Measurements from ENCODE around the gene EVC2. TPM values are rescaled to one million over a fixed set of nuclear protein-coding genes. Genes with fewer than 3 reads are reported as not detected.

The EVC2 gene
- total and polyA plus RNA-seq, 2 donors (not counting 1 experiment from before 2014, with no cell fraction given), result 1.4 to 16.5 TPM

DNA sequence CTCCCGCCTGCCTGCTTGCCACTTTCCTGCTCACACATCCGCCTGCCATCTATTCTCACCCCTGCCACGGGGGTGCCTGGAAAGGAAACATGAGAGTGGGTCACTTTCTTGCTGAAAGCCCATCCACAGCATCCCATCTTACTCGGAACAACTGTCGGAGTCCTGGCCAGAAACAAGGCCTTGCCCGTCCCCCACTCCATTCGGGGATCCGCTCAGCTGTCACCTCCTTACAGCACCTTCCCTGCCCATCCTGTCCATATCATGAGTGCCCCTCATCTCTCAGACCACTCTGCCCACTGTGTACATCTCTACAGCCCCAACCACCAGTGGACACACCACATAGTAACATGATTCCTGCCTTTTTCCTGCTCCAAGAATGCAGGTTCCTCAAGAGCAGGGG is 6.4 kb downstream of the EVC2 start:
- H3K27ac ChIP-seq (ENCODE audit: insufficient read depth, low read length), result no peak overlapping the region
- TF ChIP-seq EZH2 (IDR thresholded peaks at IDR 0.05; ENCODE audit: low read length, missing control alignments), result no peak
- TF ChIP-seq, protein P1, sequence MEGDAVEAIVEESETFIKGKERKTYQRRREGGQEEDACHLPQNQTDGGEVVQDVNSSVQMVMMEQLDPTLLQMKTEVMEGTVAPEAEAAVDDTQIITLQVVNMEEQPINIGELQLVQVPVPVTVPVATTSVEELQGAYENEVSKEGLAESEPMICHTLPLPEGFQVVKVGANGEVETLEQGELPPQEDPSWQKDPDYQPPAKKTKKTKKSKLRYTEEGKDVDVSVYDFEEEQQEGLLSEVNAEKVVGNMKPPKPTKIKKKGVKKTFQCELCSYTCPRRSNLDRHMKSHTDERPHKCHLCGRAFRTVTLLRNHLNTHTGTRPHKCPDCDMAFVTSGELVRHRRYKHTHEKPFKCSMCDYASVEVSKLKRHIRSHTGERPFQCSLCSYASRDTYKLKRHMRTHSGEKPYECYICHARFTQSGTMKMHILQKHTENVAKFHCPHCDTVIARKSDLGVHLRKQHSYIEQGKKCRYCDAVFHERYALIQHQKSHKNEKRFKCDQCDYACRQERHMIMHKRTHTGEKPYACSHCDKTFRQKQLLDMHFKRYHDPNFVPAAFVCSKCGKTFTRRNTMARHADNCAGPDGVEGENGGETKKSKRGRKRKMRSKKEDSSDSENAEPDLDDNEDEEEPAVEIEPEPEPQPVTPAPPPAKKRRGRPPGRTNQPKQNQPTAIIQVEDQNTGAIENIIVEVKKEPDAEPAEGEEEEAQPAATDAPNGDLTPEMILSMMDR (conservative IDR thresholded peaks at IDR 0.05 in 1 of 2, IDR thresholded peaks at IDR 0.05 in 1 of 2; ENCODE audit: low read depth in 1 of 2, low read length in 2 of 2), result no peak
- DNase-seq (ENCODE audit: low read depth in 2 of 2), result no peak
- no peaks in the 10 kb centered on the region for H3K9me3 ChIP-seq (ENCODE audit: control insufficient read depth, insufficient read depth, low read depth, low read length)
- H3K79me2 ChIP-seq (ENCODE audit: control insufficient read depth, insufficient read depth, low read length), result peaks cover 2% of the 10 kb centered on the region
- no peaks in the 10 kb centered on the region for H4K20me1 ChIP-seq (ENCODE audit: control insufficient read depth, extremely low read depth, insufficient read depth, low read length)
- H3K4me3 ChIP-seq (replicated peaks in 1 of 4; ENCODE audit: control extremely low read depth in 1 of 4, insufficient read depth in 1 of 4, low read depth in 3 of 4, low read length in 4 of 4), result no peak overlapping the region
- H3K4me2 ChIP-seq (ENCODE audit: extremely low read depth, insufficient read depth, low read length), result no peak overlapping the region
- no peaks in the 10 kb centered on the region for H3K27me3 ChIP-seq (ENCODE audit: control insufficient read depth, insufficient read depth, low read length)
- H3K36me3 ChIP-seq (ENCODE audit: control insufficient read depth, insufficient read depth, low read length), result peaks cover 2% of the 10 kb centered on the region
- no peaks in the 10 kb centered on the region for H3K4me1 ChIP-seq (ENCODE audit: control insufficient read depth, extremely low read depth, insufficient read depth, low read length)
- no peak overlapping the region for H3K9ac ChIP-seq (ENCODE audit: insufficient read depth, low read length)
- no peak overlapping the region for H2AFZ ChIP-seq (ENCODE audit: low read length)

DNA sequence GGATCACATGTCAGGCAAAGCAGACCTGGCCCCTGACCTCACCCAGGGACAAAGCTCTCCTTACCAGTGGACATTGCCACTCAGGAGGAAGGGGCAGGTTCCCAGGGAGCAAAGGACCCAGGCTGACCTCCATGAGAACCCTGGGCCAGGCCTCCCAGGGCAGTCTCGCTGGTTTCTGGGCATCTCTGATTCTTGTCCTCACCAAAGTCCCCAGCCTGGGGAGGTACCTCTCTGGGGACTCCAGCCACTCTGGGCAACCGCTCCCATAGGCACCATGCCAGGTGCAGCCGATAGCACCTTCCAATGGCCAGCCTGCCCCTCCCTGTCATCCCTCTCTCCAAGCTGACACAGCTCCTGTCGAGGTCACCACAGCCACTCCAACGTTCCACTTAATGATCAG is 7.9 kb downstream of the EVC2 start:
- no peak overlapping the region for H3K4me3 ChIP-seq (replicated peaks in 1 of 4; ENCODE audit: control extremely low read depth in 1 of 4, insufficient read depth in 1 of 4, low read depth in 3 of 4, low read length in 4 of 4)
- no peak overlapping the region for H2AFZ ChIP-seq (ENCODE audit: low read length)
- DNase-seq (ENCODE audit: low read depth in 2 of 2), result no peak
- H3K79me2 ChIP-seq (ENCODE audit: control insufficient read depth, insufficient read depth, low read length), result no peaks in the 10 kb centered on the region
- no peak overlapping the region for H3K9ac ChIP-seq (ENCODE audit: insufficient read depth, low read length)
- H3K27ac ChIP-seq (ENCODE audit: insufficient read depth, low read length), result no peak overlapping the region
- H3K4me2 ChIP-seq (ENCODE audit: extremely low read depth, insufficient read depth, low read length), result no peak overlapping the region
- TF ChIP-seq, protein P1 (conservative IDR thresholded peaks at IDR 0.05 in 1 of 2, IDR thresholded peaks at IDR 0.05 in 1 of 2; ENCODE audit: low read depth in 1 of 2, low read length in 2 of 2), result no peak
- TF ChIP-seq EZH2 (IDR thresholded peaks at IDR 0.05; ENCODE audit: low read length, missing control alignments), result no peak
- no peaks in the 10 kb centered on the region for H3K9me3 ChIP-seq (ENCODE audit: control insufficient read depth, insufficient read depth, low read depth, low read length)
- no peaks in the 10 kb centered on the region for H4K20me1 ChIP-seq (ENCODE audit: control insufficient read depth, extremely low read depth, insufficient read depth, low read length)
- peaks cover 4% of the 10 kb centered on the region for H3K36me3 ChIP-seq (ENCODE audit: control insufficient read depth, insufficient read depth, low read length)
- H3K4me1 ChIP-seq (ENCODE audit: control insufficient read depth, extremely low read depth, insufficient read depth, low read length), result no peaks in the 10 kb centered on the region
- no peaks in the 10 kb centered on the region for H3K27me3 ChIP-seq (ENCODE audit: control insufficient read depth, insufficient read depth, low read length)

DNA sequence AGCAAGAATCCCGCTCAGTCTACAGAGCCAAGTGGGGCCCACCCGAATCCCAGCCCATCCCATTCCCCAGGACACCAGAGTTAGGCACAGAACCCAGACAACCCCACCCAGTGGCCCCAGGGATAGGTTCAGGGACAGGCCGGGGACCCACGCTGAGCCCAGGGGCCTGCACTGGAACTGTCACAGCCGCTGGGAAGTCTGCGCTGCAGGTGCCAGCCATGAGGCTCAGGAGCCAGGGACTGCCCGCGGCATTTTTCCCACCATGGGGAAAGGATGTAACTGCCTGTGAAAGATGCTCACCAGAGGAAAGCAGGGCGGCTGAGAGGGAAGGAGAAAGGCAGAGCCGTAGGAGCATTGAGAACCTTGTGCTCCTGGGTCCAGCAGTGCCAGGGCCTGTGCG is 12.0 kb downstream of the EVC2 start:
- no peaks in the 10 kb centered on the region for H4K20me1 ChIP-seq (ENCODE audit: control insufficient read depth, extremely low read depth, insufficient read depth, low read length)
- no peaks in the 10 kb centered on the region for H3K9me3 ChIP-seq (ENCODE audit: control insufficient read depth, insufficient read depth, low read depth, low read length)
- TF ChIP-seq, protein P1 (conservative IDR thresholded peaks at IDR 0.05 in 1 of 2, IDR thresholded peaks at IDR 0.05 in 1 of 2; ENCODE audit: low read depth in 1 of 2, low read length in 2 of 2), result no peak
- TF ChIP-seq EZH2 (IDR thresholded peaks at IDR 0.05; ENCODE audit: low read length, missing control alignments), result no peak
- no peak for DNase-seq (ENCODE audit: low read depth in 2 of 2)
- H3K27ac ChIP-seq (ENCODE audit: insufficient read depth, low read length), result no peak overlapping the region
- H3K9ac ChIP-seq (ENCODE audit: insufficient read depth, low read length), result no peak overlapping the region
- no peaks in the 10 kb centered on the region for H3K79me2 ChIP-seq (ENCODE audit: control insufficient read depth, insufficient read depth, low read length)
- H3K4me2 ChIP-seq (ENCODE audit: extremely low read depth, insufficient read depth, low read length), result no peak overlapping the region
- no peaks in the 10 kb centered on the region for H3K27me3 ChIP-seq (ENCODE audit: control insufficient read depth, insufficient read depth, low read length)
- no peaks in the 10 kb centered on the region for H3K4me1 ChIP-seq (ENCODE audit: control insufficient read depth, extremely low read depth, insufficient read depth, low read length)
- H2AFZ ChIP-seq (ENCODE audit: low read length), result no peak overlapping the region
- H3K36me3 ChIP-seq (ENCODE audit: control insufficient read depth, insufficient read depth, low read length), result peaks cover 7% of the 10 kb centered on the region
- H3K4me3 ChIP-seq (replicated peaks in 1 of 4; ENCODE audit: control extremely low read depth in 1 of 4, insufficient read depth in 1 of 4, low read depth in 3 of 4, low read length in 4 of 4), result no peak overlapping the region
